NCI-H345 treated with DMSO at 0.1 percent for 48 hours (cell line): ENCODE results near the gene ADA.
"Not testable (repeated sequence)": the region's sequence is repeated elsewhere in the genome, so short reads cannot be mapped to it uniquely, and the experiment has no call there.

Experiments used
- DNase-seq: peaks from one replicate; lab custom pipeline; 2025; ENCODE audit not compliant: unreplicated experiment; lab: John Stamatoyannopoulos, UW

The ADA gene

DNA sequence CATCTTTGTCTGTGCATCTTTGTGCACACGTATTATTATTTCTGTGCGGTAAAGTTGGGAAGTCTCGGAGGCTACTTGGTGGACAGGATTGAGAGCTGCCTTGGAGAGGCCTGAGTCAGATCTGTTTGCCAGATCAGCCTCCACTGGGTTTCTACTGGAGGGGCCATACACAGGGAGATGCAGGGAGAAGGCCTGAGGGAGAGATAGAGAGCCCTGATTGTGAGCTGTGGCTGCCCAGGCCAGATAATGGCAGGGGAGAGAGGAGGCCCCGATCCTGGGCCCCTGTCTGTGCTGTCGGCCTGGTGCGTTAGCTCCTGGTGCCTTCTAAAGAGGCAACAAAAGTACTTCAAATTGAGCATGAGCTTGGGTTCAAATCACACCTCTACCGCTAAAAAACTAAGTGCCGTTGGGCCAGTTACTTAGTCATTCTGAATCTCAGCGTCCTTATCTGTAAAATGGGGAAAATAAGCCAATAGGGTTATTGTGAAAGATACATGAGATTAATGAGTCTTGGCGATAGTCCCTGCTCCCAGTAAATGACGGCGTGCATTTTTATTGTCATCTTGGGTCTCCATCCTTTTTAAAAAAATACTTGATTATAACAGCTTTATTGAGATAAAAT is 27.6 kb upstream of the ADA start:
- DNase-seq, result no peak

DNA sequence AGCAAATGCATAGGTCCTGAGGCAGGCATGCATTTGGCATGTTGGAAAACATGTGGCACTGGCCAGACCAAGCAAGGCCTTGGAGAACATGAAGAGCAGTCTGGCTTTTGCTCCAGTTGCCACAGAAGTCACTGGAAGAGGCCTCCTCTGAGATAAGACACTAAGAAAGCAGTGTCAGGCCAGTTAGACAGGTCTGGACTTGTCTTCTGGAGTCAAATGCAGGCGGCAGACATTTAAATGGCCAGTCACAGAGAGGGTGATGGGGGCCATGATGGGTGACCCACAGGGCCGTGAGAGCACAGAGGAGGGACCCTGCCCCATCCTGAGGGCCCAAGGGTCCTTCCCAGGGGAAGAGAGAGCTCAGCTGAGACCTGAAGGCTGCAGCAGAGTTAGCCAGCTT is 26.7 kb upstream of the ADA start:
- no peak for DNase-seq

DNA sequence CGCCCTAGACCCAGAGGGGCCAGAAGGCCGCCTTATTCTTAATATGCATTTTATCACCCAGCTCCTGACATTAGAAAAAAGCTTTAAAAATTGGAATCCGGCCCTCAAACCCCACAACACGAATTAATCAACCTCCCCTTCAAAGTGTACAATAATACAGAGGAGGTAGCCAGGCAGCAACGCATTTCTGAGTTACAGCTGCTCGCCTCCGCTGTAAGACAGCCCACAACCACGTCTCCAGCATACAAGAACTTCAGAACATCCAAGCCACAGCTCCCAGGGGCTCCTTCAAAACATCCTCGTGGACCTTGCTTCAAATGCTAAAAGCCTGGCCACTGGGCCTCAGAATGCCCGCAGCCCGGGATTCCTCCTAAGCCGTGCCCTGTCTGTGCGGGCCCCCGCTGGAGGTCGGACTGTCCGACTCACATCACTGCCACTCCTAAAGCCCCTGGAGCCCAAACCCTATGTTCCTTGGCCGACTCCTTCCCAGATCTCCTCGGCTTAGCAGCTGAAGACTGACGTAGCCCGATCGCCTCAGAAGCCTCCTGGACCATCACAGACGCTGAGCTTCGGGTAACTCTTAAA is 20.9 kb upstream of the ADA start:
- not testable (repeated sequence) for DNase-seq

DNA sequence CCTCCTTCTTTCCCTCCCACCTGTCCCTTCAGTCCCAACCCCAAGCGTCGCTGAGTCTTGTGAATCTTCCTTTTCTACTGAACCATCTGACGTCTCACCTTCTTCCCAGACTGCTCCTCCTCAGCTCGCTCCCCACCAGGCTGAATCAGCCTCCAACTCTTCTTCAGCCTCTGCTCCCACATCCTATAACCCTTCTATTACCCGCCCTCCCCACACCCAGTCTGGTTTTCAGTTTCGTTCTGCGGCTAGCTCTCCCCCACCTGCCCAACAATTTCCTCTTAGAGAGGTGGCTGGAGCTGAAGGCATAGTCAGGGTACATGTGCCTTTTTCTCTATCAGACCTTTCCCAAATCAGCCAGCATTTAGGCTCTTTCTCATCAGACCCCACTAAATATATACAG is 20.0 kb upstream of the ADA start:
- not testable (repeated sequence) for DNase-seq

DNA sequence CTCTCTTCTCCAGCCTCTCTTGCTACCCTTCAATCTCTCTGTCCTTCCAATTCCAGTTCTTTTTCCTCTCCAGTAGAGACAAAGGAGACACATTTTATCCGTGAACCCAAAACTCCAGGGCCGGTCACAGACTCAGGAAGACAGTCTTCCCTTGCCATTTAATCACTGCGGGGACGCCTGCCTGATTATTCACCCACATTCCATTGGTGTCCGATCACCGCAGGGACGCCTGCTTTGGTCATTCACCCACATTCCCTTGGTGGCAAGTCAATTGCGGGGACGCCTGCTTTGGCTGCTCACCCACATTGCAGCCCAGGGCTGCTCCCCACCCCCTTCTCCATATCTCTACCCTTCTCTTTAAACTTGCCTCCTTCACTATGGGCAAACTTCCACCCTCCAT is 19.4 kb upstream of the ADA start:
- not testable (repeated sequence) for DNase-seq

DNA sequence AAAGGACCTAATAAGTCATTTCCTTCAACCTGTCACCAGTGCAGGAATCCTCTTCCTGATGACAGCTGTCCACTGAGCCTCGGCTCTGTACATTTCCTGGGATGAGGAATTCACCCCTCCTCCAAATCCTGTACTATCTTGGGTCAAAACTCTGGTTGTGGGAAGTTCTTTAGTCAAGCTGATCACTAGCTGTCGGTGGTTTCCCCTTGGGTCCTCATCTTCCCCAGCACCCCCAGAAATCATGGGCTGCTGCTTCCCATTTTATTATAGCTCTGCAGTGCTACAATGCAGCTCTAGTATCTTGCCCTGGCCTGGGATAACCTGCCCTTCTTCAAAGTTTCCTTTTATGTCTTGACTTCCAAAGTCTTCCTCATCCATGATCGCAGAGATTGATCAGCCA is 14.6 kb upstream of the ADA start:
- DNase-seq, result no peak

DNA sequence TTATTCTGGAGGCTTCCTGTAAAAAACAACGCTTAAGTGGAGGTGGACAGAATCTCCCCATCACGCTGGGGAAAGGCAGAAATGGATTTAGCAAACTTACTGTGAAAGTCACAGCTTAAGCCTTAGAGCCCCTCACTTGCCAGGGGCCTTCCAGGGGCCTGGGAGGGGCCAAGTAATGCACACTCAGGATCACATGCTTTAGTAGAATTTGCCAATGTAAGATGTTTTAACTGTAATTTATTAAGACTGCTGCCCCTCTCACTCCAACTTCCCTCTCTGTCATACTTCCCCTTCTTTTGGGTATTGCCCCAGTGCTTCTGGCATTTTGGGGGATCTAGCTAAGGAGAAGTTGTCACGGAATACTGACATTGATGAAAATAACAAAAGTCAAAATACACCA is 12.6 kb upstream of the ADA start:
- no peak for DNase-seq

DNA sequence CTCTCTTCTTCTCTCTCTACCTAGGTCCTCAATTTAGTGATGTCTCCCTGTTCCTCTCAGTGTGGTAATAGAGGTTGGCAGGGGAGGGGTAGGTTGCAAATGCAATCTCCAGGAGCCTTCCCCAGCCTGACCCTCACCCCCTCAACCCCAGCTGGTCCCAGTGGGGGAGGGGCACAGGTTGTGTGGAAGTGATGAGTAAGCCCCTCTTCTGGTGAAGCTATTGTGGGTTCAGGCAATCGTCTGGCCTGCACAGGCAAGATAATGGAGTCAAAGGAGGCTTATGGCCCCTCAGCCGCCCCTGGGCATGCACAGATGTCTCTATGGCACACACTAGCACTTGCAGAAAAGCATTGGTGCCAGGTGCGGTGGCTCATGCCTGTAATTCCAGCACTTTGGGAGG is 10.8 kb upstream of the ADA start:
- DNase-seq, result no peak

DNA sequence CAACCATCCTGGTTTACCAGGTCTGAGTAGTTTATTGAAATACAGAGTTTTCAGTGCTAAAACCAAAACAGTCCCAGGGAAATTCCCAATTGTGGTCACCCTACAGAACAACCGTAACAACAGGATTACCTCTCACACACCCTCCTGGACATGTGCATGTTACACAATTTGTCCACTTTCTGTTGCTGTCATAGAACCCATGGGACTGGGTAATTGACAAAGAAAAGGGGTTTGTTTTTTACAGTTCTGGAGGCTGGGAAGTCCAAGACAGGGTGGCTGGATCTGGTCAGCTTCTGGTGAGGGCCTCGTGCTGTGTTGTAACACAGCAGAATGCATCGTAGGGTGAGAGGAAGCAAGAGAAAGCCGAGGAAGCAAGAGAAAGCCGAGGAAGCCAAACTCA is 9.1 kb upstream of the ADA start:
- no peak for DNase-seq

DNA sequence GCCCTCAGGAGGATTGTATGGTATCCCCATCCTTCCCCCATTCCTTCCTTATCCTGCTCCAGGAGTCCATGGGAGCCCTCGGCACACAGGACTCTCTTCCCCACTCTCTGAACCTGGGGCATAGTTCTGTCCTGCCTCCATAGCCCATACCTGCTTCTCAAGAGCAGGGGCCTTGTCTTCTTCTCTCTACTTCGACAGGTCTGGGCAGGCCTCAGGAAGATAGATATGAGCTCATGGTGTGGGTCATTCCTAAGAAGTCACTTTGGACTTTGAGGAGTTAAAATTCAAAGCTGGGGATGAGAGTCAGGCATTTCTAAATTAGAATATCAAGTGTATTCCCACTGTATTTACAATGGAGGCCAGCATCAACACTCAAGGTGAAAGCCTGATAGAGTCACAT is 8.4 kb upstream of the ADA start:
- no peak for DNase-seq

DNA sequence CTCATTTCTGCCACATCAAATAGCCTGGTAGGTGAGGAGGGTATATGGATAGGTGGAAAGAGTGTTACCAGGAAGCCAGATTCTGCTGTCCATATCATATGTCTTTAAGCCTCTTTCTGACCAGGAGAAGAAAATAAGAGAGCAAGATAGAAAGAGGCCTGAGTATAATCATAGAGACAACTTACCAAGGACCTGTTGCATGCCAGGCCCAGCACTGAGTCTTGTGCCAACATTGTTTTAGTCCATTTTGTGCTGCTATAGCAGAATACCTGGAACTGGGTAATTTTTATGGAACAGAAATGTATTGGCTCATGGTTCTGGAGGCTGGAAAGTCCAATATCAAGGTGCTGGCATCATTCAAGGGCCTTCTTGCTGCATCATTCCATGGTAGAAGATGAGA is 7.3 kb upstream of the ADA start:
- DNase-seq, result no peak

DNA sequence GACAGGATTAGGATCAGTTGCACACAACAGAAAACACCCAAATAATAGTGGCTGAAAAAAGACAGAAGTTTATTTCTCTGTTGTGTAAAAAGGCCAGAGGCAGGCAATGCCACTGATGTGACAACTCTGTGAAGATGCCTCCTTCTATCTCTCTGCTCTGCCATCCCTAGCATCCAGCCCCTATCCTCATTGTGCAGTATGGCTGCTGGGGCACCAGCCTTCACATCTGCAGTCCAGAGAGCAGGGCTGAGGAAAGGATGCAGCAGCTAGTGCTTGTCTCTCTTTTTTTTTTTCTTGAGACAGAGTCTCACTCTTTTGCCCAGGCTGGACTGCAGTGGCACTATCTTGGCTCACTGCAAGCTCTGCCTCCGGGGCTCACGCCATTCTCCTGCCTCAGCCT is 6.4 kb upstream of the ADA start:
- DNase-seq, result no peak

DNA sequence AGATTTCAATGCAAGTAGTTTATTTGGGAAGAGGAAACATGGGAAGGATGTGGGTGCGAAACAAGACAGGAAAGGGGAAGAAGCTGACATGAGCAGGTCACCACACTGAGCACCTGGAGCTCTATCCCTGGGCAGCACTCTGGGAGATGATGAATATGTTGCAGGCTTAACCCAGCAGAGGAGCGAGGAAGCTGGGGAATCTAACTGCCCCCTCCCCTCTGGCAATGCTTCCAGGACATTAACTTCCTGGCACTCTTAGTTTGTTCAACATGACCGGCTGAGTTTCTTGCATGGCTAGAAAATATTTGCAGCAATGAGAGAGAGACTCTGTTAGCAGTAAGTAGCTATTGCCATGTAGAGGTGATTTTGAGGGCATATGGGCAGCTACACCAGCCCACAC is 4.9 kb upstream of the ADA start:
- DNase-seq, result no peak

DNA sequence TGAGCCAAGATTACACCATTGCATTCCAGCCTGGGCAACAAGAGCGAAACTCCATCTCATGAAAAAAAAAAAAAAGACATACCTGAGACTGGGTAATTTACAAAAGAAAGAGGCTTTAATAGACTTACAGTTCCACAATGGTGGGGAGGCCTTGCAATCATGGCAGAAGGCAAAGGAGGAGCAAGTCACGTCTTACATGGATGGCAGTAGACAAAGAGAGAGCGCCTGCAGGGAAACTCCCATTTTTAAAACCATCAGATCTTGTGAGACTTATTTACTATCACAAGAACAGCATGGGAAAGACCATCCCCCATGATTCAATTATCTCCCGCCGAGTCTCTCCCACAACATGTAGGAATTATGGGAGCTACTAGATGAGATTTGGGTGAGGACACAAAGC is 2.7 kb upstream of the ADA start:
- not testable (repeated sequence) for DNase-seq

DNA sequence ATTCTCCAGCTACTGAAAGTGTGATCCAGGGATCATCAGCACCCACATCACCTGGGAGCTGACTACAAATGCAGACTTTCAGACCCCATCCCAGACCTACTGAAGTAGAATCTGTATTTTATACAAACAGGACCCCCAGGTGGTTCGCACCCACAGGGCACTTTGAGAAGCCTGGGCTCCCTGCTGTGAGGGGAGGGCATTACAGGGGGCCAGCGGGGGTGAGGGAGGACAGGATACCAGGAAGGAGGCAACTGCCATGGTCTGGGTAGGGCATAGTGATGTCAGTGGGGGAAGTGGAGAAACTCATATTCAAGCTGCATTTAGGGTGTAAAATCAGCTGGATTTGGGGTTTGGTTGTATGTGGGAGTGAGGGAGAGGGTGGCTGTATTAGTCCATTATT is 2.0 kb upstream of the ADA start:
- no peak for DNase-seq

DNA sequence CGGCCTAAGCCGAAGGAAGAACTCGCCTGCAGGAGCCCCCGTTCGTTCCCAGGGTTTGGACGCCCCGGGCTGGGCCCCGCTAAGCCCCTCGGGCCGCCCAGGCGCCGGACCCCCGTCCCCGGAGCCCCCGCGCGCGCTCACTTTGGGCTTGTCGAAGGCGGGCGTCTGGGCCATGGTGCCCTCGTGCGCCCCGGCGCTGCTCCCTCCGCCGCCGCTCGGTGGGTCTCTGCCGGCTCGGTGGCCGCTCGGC is 140 bp downstream of the ADA start:
- DNase-seq, result no peak

DNA sequence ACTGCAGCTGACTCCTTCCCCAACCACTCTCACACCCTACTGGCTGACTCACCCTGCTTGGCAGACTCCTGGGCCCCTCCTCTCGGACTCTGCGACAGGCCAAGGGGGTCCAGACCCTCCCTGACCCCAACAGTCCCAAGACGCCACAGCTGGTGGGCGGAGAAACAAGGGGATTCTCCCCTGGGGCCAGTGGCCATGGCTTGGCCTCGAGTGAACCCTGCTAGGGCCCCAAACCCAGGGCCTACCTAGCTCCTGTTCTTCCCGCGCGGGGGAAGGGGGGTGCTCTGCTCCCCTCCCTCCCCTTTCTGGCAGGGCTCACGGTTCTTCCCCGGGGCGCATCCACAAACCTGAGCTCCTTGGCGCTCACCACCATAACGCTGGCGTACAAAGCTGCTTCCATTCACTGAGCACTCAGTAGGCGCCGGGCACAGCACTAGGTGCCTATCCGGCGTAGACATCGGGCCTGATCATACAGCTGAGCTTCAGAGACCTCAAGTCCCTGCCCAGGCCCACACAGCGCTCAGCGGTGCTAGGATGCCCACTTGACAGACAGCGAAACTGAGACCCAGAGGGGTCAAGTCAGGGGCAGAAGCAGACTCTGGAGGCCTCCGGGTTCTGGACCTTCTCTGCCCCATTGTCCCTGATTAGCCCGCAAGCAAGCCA is 597 bp downstream of the ADA start:
- DNase-seq, result no peak

DNA sequence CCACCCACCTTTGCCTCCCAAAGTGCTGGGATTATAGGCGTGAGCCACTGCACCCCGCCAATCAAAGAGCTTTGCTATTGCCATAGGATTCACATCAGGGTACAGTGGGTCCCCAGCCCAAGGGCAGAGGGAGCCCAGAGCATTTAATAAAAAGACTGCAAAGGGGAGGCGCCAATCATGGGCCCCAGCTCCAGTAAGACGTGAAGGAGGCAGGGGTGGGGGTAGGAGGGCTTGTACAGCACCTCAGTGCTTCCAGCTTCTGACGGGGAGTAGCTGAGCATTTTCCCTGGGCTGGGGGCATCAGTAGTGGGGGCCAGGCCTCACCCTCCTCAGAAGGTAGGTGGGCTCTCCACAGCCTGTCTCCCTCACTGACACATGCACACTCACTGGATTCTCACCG is 1.5 kb downstream of the ADA start:
- DNase-seq, result no peak

DNA sequence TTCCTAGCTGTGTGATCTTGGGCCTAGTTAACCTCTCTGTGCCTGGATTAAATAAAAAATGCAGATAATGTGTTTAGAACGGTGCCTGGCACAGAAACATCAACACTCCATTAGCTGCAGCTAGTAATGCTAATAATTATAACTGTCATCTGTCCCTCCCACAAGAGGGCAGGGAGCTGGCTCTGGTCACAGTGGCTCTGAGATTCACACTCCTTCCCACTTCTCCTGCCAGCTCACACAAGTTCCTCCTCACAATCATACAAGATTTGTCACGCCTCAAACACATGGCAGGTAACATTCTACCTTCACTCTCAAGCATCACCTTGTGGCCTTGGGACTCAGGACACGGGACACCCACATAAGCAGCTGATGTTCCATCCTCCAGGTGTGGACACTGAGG is 2.4 kb downstream of the ADA start:
- DNase-seq, result no peak

DNA sequence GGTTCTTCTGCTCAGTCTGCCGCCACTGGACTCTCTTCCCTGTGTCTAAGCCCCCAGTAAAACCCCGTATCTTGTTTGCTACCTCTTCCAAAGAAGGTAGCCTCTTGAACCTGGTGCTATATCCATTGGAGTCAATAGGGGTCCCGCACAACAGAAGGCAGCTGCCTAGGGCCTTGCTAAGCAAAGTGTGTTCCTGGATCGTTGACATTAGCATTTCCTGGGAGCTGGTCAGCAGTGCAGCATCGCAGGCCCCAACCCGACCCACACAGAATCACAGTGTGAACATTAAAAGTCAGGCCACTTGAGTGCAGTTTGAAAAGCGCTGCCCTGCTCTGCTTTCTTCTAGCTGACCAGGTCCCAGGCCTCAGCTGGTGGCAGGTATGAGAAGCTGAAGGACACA is 2.9 kb downstream of the ADA start:
- DNase-seq, result no peak

DNA sequence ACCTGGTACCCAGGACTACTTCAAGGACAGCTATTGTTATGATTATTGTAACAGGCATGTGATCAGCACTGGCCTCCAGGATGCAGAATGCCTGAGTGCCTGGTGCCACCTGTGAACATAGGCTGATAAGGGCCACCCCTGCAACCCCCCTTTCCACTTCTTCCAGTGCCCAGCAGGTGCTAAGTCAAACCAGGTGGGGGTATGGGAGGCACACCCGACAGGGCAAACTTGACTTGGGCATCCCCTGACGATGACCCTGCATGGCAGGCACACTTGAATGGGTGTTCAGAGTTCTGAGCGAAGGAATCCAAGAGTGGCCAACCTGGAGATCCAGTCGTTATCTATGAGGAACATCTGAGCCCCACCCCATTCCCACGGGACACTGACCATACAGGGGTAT is 3.4 kb downstream of the ADA start:
- DNase-seq, result no peak

DNA sequence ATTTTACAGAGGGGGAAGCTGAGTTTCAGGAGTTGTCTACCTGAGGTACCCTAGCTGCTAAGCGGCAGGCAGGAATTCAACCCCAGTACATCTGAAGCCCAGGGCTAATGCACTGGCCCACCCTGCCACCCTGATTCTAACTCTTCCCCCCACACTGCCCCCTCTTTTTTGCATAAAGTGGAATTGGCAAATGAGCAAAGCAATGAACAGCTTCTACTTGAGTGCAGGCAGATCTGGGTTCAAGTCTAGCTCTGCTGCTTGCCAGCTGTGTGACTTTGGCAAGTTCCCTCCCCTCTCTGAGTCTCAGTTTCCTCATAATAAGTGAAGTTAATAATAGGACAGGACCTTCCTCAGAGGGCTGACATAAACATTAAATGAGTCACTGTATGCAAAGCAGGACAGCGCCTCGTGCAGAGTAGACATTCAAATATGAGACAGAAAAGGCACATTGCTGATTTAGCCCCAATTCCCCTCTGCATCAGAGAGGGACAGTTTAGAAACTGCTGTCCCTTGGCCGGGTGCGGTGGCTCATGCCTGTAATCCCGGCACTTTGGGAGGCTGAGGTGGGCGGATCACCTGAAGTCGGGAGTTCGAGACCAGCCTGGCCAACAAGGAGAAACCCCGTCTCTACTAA is 4.7 kb downstream of the ADA start:
- no peak for DNase-seq
